Testis (tissue), 2 donors: ENCODE data around the gene HMBS.

Experiments used
- CTCF ChIP-seq, 3 experiments: fragments of 450-650 bp in 2 of 3; fragments of 200-600 bp in 1 of 3; sonication (generic) in 1 of 3; IDR thresholded peaks; one replicate each; pipeline ENCODE4 v1.5.1; 2016 to 2019; ENCODE audit warnings: antibody characterized with exemption in 3 of 3, mild to moderate bottlenecking in 2 of 3, moderate library complexity in 1 of 3
- POLR2A ChIP-seq: fragments of 450-650 bp; IDR thresholded peaks from one replicate; pipeline ENCODE4 v1.6.1; 2017; ENCODE audit warnings: antibody characterized with exemption, mild to moderate bottlenecking, moderate library complexity

- TF ChIP-seq CTCF (IDR thresholded peaks at IDR 0.05) (no peak), POLR2A (no peak)
Observed at GRCh38 chr11:119112314-119113020, 27.8 kb downstream of the HMBS start.
